WI38 (cell line): Measurements from ENCODE around the gene SLC8B1.

ENCODE experiments used
- H3K4me3 ChIP-seq: 2 replicates; pipeline ENCODE4 v1.5.1; 2011; ENCODE audit warnings: low read depth, mild to moderate bottlenecking, control low read depth, low read length
- CTCF ChIP-seq: IDR thresholded peaks from 2 replicates; pipeline ENCODE4 v1.5.1; 2012; ENCODE audit warnings: low read depth, mild to moderate bottlenecking, control low read depth, low read length

Gene SLC8B1

GRCh38 chr12:113284751-113285150 lies 50.2 kb downstream of the SLC8B1 start:
- H3K4me3 ChIP-seq = no peak overlapping the region
- TF ChIP-seq CTCF = no peak

GRCh38 chr12:113278633-113279032 lies 56.3 kb downstream of the SLC8B1 start:
- no peak overlapping the region for H3K4me3 ChIP-seq
- TF ChIP-seq CTCF = no peak

GRCh38 chr12:113278141-113278540 lies 56.8 kb downstream of the SLC8B1 start:
- H3K4me3 ChIP-seq = no peak overlapping the region
- no peak for TF ChIP-seq CTCF

- no peak for TF ChIP-seq CTCF
- no peak overlapping the region for H3K4me3 ChIP-seq
Measured at GRCh38 chr12:113277511-113277910, 57.4 kb downstream of the SLC8B1 start.

- no peak overlapping the region for H3K4me3 ChIP-seq
- no peak for TF ChIP-seq CTCF
Measured at GRCh38 chr12:113276946-113277500, 57.9 kb downstream of the SLC8B1 start.

GRCh38 chr12:113276306-113276705 lies 58.6 kb downstream of the SLC8B1 start:
- no peak overlapping the region for H3K4me3 ChIP-seq
- no peak for TF ChIP-seq CTCF

GRCh38 chr12:113274848-113275247 lies 60.1 kb downstream of the SLC8B1 start:
- TF ChIP-seq CTCF = no peak
- no peak overlapping the region for H3K4me3 ChIP-seq
